HL-60/S4 treated with phorbol 12-myristate 13-acetate at 8.2 ng/mL for 4 days and 3 days (cell line): ENCODE results near the gene DNAJC17.

ENCODE experiments used
- in situ Hi-C: fragments of 300-500 bp; cut with MboI; formaldehyde crosslinking; loops from 2 replicates; pipeline ENCODE4 v1.15.0; 2022; ENCODE audit warnings: low sequenced_read_pairs

Gene DNAJC17

GRCh38 chr15:40807028-40807887 is at the start of gene DNAJC17, which contains the start of gene ZFYVE19:
DNAJC17 (minus strand) TSS chr15:40807473; CDS start chr15:40807446, 27 bp downstream.
ZFYVE19 (plus strand) TSS chr15:40807089; CDS start chr15:40807590, 501 bp downstream.
- in situ Hi-C loops = no loop called here

- in situ Hi-C loops = no loop called here
These were observed 49.5 kb upstream of the DNAJC17 start for GRCh38 chr15:40856746-40857145.

- in situ Hi-C loops = no loop called here
These were observed 48.5 kb upstream of the DNAJC17 start for GRCh38 chr15:40855706-40856234.

- in situ Hi-C loops = no loop called here
These were observed 46.9 kb upstream of the DNAJC17 start for GRCh38 chr15:40854161-40854560.

GRCh38 chr15:40853241-40853890 is 46.1 kb upstream of the DNAJC17 start:
- in situ Hi-C loops = no loop called here

GRCh38 chr15:40852529-40852928 is 45.3 kb upstream of the DNAJC17 start:
- in situ Hi-C loops = no loop called here

GRCh38 chr15:40850576-40851112 is 43.4 kb upstream of the DNAJC17 start:
- in situ Hi-C loops = no loop called here

- in situ Hi-C loops = no loop called here
These were observed 40.1 kb upstream of the DNAJC17 start for GRCh38 chr15:40847223-40847961.

GRCh38 chr15:40846841-40847222 is 39.6 kb upstream of the DNAJC17 start:
- in situ Hi-C loops = no loop called here

GRCh38 chr15:40845511-40846284 is 38.4 kb upstream of the DNAJC17 start:
- in situ Hi-C loops = no loop called here

- in situ Hi-C loops = no loop called here
These were observed 37.8 kb upstream of the DNAJC17 start for GRCh38 chr15:40845036-40845435.

GRCh38 chr15:40844696-40845030 is 37.4 kb upstream of the DNAJC17 start:
- in situ Hi-C loops = no loop called here

GRCh38 chr15:40843885-40844695 is 36.8 kb upstream of the DNAJC17 start, which contains the start of gene SPINT1:
SPINT1 (plus strand) TSS chr15:40844048; CDS start chr15:40844555, 507 bp downstream.
- in situ Hi-C loops = no loop called here

GRCh38 chr15:40843261-40843884 is 36.1 kb upstream of the DNAJC17 start:
- in situ Hi-C loops = no loop called here

GRCh38 chr15:40841741-40842140 is 34.5 kb upstream of the DNAJC17 start:
- in situ Hi-C loops = no loop called here

- in situ Hi-C loops = no loop called here
These were observed 31.5 kb upstream of the DNAJC17 start for GRCh38 chr15:40838756-40839155.

- in situ Hi-C loops = no loop called here
These were observed 28.7 kb upstream of the DNAJC17 start for GRCh38 chr15:40836020-40836419.

- in situ Hi-C loops = no loop called here
These were observed 25.6 kb upstream of the DNAJC17 start for GRCh38 chr15:40832903-40833302.

GRCh38 chr15:40831861-40832260 is 24.6 kb upstream of the DNAJC17 start:
- in situ Hi-C loops = no loop called here
